ENCODE measurements around the gene LARGE2.
"Not testable (repeated sequence)": the region's sequence is repeated elsewhere in the genome, so short reads cannot be mapped to it uniquely, and the experiment has no call there.

The LARGE2 gene

DNA sequence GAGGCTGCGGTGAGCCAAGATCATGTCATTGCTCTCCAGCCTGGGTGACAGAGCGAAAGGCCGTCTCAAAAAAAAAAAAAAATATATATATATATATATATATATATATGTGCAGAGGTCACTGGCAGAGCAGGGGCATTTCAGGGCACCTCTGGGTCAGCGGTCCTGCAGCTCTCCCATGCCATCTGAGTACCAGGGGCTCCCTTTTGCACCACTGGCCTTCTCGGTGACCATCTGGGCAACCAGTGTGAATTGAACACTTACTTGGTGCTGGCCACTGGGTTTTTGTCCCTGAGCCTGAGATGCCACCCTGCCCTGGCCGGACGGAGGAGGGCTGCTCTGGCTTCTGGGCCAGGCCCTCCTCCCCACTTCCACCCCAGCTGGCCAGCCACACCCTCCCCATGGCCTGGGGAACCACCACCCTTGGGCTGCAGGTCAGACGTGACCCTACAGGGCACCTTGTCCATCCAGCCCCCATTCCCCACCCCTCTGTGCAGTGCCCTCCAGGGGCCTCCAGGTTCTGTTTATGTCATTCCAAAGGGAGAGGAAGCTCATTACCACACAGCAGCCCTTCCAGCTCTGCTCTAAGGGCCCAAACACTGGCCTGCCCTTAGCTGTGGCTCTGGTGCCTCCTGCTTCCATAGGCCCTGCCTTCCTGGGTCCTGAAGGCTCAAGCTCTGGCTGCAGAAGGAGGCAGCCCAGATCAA, 26.8 kb upstream of the LARGE2 start:
- no peak for DNase-seq (ENCODE audit: extremely low spot score, insufficient read length, low read depth)
- FAIRE-seq: no peak

DNA sequence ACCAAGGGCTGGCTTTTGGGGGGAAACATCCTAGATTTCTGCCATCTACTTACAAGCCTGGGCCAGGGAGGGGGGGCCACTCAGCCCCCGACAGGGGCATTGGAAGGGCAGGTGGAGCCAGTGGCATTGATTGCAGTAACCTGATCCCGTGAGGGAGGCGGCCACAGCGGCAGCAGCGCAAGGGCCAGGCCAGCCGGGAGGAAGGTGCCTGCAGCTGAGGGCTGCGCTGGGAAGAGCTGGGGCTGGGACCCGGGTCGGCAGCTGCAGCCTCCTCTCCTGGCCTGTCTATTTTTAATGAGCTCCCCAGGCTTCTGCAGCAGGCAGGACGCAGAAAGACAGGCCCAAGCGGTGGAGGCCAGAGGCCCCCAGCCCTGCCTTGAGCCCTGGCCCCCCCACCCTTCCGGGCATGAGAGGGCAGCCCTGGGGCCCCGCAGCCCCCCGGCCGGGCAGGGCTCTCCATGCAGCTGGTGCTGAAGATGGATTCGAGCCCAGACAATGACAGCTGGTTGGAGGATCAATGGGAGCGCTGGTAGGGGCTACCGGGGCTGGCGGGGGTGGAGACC, 26.0 kb upstream of the LARGE2 start:
- FAIRE-seq (no peak), DNase-seq (ENCODE audit: extremely low spot score, insufficient read length, low read depth) (no peak)

DNA sequence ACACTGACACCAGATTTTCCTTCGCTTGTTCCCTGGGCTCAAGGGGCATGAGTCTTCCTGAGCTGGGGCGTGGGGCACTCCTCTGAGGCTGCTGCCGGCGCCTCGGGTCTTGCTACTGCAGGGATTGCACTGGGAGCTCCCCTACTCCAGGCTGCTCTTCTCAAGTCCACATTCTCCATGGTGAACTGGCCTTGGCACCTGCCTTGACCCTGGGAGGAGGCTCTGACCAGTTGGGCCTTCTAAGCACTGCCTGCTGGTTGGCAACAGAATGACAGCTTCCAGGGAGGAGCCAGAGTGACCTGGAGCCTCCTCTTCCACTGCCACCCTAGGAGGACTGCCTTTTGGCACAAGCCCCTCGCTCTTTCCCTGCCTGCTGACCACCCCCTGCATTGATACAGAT, 24.9 kb upstream of the LARGE2 start:
- FAIRE-seq (no peak), DNase-seq (ENCODE audit: extremely low spot score, insufficient read length, low read depth) (no peak)

DNA sequence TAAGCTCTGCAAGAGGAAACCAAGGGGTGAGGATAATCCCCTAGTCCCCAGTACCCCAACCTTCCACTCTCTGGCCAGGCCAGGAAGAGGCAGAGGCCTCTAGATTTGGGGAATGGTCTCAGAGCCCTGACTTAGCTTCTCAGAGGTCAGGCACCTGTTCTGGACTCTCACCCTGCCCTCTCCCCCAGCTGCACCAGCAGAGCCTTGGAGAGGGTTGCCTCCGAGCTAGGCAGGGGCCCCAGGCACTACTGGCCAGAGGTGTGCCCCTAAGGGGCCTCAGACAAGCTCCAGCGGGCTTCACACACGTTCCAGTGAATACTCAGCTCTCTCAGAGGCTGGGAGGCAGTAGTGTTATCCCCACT, 23.4 kb upstream of the LARGE2 start:
- FAIRE-seq: no peak
- no peak for DNase-seq (ENCODE audit: extremely low spot score, insufficient read length, low read depth)

DNA sequence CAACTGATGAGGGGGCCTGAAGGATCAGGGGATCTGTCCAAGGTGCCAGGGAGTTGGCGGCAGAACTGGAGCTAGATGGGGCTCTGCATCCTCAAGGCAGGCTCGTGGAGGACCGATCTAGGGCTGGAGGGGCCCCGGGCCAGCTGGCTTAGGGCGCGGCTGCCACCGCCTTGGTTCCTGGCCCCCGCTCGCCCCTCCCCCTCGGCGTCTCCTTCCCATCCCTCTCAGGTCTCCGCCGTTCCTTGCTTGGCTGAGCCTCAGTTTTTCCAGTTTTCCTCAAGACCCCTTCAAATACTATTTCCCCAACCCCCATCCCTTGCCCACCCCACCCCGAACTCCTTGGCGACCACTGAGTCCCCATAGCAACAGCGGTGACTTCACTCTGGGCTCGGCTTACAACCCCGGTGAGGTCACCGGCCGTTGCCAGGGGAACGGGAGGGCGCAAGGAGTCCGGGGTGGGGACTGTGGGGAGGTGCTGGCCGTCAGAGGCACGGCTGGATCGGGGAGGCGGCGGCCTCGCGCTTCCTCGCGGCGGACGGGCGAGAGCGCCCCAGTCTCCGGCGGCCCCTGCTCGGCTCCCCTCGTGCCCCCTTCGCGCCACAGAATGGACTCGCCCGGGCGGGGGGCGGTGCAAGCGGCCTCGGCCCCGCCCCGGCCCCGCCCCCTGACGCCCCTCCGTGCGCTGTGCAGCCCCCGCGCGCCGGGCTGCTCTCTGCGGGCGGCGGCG, 22.8 kb upstream of the LARGE2 start:
- peak; percentile 38 for DNase-seq (ENCODE audit: extremely low spot score, insufficient read length, low read depth)
- FAIRE-seq: no peak

DNA sequence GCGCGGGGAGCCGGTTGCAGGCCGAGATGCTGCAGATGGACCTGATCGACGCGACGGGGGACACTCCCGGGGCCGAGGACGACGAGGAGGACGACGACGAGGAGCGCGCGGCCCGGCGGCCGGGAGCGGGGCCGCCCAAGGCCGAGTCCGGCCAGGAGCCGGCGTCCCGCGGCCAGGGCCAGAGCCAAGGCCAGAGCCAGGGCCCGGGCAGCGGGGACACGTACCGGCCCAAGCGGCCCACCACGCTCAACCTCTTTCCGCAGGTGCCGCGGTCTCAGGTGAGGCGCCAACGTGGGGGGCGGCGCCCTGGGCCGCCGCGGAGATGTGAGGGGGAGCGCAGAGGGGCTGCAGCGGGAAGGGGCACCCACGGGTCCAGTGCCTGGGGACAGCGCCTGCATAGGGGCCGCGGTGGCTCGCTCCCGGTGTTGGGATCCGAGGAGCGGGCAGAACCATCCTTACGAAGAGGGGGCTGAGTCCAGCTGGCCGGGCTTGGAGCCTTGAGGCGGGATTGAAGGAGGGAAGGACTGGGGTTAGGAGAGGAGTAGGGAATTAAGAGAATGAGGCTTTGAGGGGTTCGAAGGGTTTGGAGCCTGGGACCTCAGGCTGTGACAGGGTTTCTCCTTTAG, 22.2 kb upstream of the LARGE2 start:
- not testable (repeated sequence) for FAIRE-seq; DNase-seq (ENCODE audit: extremely low spot score, insufficient read length, low read depth)

DNA sequence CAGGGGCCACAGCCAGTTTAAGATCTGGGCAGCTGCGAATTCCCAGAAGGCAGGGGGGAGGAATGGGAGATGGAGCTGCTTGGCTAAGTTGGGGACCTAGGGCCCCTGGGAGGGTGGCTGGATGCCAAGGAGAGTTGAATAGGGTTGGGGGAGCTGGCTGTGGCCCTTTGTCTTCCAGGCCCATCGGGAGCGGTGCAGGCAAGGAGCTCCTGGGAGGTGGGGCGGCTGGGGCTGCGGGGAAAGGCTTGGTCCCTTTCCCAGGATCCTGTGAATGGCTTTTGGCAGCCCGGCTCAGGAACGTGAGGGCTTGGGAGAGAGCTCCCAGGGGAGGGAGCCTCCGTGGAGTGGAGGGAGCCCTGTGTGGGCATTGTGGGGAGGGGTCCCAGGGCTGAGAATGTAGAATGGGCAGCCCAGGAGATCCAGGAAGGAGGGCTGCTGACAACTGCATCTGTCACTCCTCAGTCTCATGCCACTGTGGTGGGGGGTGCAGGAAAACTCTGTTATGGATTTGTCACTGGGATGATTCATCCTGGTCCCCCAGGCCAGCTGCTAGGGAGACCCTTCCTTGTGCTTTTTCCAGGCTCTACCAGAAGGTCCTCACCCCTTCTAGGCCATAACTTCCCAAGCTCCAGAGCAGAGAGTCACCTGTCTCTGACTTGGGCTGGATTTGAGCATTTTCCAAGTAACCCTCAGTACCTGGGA, 21.4 kb upstream of the LARGE2 start:
- FAIRE-seq (no peak), DNase-seq (ENCODE audit: extremely low spot score, insufficient read length, low read depth) (no peak)

DNA sequence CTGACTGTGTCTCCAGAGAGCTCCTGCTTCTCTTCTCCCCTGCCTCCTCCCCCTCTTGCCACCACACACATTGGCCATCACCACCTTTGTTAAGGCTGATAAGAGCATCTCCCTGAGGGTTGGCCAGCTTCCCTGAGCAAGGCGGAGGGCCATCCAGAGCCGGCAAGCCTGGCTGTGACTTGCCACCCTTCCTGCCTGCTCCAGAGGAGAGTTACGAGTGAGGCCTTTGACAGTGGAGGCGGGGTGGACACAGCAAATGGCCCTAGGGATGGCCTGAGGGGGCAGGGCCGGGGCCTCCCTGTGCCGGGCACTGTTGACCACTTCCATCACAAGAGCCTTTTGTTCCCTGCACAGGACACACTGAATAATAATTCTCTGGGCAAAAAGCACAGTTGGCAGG, 20.8 kb upstream of the LARGE2 start:
- DNase-seq (ENCODE audit: extremely low spot score, insufficient read length, low read depth): no peak
- FAIRE-seq: no peak

DNA sequence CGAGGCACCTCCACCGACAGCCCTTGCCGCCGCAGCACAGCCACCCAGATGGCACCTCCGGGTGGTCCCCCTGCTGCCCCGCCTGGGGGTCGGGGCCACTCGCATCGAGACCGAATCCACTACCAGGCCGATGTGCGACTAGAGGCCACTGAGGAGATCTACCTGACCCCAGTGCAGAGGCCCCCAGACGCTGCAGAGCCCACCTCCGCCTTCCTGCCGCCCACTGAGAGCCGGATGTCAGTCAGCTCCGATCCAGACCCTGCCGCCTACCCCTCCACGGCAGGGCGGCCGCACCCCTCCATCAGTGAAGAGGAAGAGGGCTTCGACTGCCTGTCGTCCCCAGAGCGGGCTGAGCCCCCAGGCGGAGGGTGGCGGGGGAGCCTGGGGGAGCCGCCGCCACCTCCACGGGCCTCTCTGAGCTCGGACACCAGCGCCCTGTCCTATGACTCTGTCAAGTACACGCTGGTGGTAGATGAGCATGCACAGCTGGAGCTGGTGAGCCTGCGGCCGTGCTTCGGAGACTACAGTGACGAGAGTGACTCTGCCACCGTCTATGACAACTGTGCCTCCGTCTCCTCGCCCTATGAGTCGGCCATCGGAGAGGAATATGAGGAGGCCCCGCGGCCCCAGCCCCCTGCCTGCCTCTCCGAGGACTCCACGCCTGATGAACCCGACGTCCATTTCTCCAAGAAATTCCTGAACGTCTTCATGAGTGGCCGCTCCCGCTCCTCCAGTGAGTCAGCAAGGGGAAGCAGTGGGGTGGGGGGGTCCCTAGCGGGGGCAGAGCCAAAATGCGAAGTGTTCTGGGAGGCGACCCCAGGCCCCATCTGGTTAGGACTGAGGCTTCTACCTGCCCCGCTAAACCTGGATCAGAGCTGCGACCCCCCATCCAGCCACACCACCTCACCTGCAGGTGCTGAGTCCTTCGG, 19.7 kb upstream of the LARGE2 start:
- DNase-seq (ENCODE audit: extremely low spot score, insufficient read length, low read depth) (no peak), FAIRE-seq (no peak)

DNA sequence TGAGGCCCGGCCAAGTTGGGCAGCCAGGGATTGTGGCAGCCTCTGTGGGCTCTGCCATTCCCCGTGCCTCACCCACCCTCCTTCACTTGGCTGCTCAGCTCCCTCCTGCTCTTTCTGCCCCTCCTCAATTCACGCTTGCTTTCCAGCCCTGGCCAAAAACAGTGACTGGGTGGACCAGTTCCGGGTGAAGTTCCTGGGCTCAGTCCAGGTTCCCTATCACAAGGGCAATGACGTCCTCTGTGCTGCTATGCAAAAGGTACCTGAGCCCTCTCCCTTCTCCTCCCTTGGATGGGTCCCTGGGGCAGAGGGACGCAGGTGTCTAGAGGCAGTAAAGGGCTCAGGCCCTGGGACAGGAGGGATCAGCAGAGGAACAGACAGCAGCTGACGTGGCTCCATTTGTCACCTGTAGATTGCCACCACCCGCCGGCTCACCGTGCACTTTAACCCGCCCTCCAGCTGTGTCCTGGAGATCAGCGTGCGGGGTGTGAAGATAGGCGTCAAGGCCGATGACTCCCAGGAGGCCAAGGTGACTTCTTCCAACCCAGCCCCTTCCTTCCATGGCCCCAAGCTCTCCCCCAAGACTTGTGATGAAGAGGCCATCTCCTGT, 18.0 kb upstream of the LARGE2 start:
- no peak for DNase-seq (ENCODE audit: extremely low spot score, insufficient read length, low read depth)
- no peak for FAIRE-seq

DNA sequence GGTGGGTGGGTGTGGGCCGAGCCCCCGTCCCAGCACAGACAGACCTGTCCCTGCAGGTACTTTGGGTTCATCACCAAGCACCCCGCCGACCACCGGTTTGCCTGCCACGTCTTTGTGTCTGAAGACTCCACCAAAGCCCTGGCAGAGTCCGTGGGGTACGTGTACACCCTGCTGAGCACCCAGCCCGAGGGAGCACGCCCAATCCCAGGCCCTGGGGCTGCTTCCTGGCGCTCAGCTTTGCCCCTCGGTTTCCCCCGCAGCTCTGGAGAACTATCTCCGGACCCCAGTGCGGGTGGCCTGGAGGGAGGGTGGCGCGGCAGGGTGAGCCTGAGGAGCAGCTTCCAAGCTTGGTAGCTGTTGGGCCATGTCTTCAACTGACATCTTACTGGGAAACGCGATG, 17.4 kb upstream of the LARGE2 start:
- FAIRE-seq (no peak), DNase-seq (ENCODE audit: extremely low spot score, insufficient read length, low read depth) (no peak)

DNA sequence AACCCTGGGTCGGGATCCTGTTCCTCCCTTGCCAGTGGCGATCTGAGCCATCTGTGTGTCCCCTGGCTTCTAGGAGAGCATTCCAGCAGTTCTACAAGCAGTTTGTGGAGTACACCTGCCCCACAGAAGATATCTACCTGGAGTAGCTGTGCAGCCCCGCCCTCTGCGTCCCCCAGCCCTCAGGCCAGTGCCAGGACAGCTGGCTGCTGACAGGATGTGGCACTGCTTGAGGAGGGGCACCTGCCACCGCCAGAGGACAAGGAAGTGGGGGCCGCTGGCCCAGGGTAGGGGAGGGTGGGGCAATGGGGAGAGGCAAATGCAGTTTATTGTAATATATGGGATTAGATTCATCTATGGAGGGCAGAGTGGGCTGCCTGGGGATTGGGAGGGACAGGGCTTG, 16.9 kb upstream of the LARGE2 start:
- not testable (repeated sequence) for FAIRE-seq; DNase-seq (ENCODE audit: extremely low spot score, insufficient read length, low read depth)

DNA sequence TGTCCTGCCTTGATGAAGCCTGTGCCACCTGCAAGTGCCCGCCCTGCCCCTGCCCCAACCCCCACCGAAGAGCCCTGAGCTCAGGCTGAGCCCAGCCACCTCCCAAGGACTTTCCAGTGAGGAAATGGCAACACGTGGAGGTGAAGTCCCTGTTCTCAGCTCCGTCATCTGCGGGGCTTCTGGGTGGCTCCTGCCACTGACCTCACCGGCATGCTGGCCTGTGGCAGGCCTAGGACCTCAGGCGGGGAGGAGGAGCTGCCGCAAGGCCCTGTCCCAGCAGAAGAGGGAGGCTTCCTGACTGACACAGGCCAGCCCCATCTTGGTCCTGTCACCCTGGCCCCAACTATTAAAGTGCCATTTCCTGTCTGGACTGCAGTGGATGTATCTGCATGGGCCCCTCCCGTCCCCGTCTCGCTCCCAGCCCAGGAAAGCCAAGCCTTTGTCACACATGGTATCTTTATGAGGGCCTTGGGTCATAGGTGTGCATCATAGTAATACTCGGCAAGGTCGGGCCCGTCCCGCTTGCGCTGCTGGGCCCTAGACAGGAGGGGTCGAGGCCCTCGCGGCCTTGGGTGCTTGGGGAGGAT, 16.3 kb upstream of the LARGE2 start:
- no peak for DNase-seq (ENCODE audit: extremely low spot score, insufficient read length, low read depth)
- no peak for FAIRE-seq

DNA sequence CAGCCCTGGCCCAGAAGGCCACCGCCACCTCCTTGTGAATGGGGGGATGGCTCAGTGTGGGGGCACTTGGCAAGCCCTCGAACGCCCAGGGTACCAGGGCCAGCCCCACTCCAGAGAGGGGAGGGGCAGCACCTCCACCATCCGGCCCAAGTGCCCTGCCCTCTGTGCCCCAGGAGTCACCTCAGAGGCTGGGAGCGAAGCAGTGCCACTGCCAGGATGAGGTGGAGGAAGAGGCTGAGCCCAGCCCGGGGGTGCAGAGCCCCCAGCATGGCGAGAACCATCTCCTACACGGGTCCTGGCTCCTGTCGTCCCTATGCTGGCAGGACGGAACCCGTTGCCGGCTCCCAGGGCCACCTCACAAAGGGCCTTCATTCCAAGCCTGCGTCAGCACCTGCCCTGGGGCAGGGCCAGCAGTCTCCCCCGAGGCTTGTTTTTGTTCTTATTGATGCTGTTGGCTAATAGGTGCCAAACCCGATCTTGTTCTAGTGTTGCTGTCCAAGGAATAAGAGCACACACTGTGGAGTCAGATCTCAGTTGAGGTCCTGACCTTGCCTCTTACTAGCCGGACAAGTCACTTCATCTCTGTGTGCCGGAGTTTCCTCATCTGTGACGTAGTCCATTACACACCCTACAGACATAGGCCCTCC, 15.4 kb upstream of the LARGE2 start, which contains the start of gene FREY1:
Gene FREY1, minus strand, starts transcription at position 307 of the 647 bp plus-strand sequence. Its CDS starts 26 bp downstream, at position 281.
- no peak for FAIRE-seq
- no peak for DNase-seq (ENCODE audit: extremely low spot score, insufficient read length, low read depth)

DNA sequence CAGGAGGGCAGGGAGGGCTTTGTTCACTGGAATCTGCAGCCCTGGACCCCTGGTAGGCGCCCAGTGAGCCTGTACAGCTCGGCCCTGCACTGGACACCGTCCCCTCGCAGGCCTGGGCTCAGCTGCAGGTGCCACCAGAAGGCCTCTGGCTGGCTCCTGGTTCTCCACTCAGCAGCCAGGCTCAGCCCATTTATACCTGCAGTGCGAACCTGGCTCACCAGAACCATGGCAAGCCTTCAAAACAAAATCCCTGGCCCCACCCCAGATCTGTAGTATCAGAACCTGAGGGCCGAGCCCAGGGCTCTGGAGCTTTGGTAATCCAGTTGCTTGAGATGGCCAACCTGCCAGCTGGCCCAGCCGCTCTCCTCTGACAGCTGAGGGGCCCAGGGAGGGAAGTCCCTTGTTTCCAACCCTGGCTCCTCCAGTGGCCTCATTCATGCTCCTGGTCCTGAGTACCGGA, 14.5 kb upstream of the LARGE2 start:
- FAIRE-seq (no peak), DNase-seq (ENCODE audit: extremely low spot score, insufficient read length, low read depth) (no peak)

DNA sequence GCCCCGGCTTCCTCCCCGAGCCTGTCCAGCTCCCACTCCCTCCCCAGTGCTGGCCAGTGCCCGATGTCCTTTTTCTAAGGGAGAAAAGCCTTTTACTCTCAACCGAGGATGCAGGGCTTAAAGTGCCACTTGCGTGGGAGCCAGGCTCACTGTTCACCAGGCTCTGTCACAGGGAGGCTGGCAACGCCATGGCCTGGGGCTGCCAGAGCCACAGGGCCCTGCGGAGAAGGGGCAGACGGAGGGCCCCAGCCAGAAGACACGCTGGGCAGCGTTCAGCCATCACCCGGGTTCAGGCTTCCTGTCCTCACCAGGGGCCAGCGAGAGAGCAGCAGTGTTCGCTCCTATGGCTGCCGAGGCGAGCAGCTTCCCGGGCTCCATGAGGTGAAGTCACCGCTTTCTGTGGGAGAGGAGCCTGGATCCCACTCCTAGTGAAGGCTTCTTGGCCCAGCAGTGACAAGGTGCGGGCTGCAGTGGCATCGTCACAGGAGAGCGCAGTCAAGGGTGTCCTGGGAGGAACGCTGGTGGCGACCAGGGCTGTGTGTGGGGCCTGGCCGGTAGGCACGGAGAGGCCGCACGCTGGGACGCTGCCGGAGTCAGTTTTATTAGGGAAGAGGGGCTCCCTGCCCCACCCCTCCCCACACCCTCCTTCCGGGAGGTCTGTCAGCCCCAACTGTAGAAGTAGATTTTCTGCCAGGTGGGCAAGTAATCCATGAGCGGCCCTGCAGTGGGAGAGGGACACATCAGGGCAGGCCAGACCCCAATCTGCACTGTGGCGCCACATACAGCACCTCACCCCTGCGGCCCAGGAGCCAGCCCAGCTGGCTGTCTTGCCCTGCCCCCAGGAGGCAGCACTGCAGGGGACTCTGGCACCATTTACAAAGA, 12.6 kb upstream of the LARGE2 start:
- no peak for FAIRE-seq

DNA sequence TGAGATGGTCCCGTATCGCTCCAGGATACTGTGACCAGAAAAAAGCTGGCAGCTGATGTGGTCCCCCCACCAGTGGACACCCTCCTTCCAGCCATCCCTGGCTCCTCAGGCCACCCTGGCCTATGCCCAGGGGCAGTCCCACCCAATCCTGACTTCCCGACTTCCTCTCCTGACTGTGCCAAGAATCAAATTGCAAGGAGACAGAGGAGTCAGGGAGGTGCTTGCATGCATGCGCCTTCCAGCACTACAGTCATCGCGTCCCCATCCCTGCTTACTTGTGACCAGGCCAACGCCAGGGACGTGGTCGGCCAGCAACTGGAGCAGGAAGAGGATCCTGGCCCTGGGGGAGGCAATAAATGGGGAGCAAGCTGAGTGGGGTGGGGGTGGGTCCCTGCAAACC, 11.8 kb upstream of the LARGE2 start:
- FAIRE-seq (no peak), DNase-seq (ENCODE audit: extremely low spot score, insufficient read length, low read depth) (no peak)

More for the DNA sequence above, 12.6 kb upstream of the LARGE2 start:
- DNase-seq (ENCODE audit: extremely low spot score, insufficient read length, low read depth): no peak

All from GM18507 (cell line).